ENCODE measurements around the gene TPRN. TPM values are rescaled to one million over a fixed set of nuclear protein-coding genes. Genes with fewer than 3 reads are reported as not detected.

TPRN gene
- total RNA-seq, 1 donor from 2014 or later = 2.8 TPM

DNA sequence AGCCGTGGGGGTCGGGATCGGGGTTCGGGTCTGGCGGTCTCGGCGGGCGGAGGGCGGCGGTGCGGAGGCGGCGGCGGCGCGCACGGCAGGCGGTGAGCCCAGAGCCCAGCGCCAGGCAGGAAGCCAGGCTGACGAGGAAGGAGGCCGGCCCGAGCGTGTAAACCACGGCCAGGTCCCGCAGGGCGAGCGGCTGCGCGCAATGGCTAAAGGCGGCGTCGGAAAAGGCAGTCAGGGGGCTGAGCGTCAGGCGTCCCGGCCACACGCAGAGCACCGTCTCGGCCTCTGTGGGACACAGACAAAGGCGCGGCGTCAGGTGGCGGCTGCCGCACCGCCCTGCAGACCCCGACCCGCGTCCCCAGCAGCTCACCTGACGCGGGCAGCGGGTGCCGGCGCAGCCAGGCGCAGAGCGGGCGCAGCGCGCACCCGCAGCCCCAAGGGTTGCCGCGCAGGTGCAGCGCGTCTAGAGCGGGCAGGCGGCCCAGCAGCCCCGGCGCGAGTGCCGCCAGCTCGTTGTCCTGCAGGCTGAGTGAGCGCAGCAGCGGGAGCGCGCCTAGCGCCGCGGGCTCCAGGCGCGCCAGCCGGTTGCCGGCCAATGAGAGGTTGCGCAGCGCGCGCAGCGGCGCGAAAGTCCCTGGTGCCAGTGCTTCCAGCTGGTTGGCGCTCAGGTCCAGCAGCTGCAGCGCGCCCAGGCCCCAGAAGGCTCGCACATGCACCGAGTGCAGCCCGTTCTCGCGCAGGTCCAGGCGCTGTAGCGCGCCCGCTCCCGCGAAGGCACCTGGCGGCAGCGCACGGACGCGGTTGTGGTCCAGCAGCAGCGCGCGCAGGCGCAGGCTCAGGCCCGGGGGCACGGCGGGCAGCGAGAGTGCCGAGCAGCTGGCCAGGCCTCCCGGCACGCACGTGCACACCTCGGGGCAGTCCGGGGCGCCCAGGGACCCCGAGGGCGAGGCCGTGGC, 31.4 kb downstream of the TPRN start:
- peaks cover 11 to 15% of the 10 kb centered on the region in 2 donors for H3K4me1 ChIP-seq
- H3K9me3 ChIP-seq = no peaks in the 10 kb centered on the region
- peak overlapping the region; percentile 38 to 60 for H3K4me3 ChIP-seq
- no peak for DNase-seq (ENCODE audit: low spot score in 2 of 2)
- TF ChIP-seq, protein P1, sequence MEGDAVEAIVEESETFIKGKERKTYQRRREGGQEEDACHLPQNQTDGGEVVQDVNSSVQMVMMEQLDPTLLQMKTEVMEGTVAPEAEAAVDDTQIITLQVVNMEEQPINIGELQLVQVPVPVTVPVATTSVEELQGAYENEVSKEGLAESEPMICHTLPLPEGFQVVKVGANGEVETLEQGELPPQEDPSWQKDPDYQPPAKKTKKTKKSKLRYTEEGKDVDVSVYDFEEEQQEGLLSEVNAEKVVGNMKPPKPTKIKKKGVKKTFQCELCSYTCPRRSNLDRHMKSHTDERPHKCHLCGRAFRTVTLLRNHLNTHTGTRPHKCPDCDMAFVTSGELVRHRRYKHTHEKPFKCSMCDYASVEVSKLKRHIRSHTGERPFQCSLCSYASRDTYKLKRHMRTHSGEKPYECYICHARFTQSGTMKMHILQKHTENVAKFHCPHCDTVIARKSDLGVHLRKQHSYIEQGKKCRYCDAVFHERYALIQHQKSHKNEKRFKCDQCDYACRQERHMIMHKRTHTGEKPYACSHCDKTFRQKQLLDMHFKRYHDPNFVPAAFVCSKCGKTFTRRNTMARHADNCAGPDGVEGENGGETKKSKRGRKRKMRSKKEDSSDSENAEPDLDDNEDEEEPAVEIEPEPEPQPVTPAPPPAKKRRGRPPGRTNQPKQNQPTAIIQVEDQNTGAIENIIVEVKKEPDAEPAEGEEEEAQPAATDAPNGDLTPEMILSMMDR (IDR thresholded peaks at IDR 0.05) = no peak
- peaks cover 33% of the 10 kb centered on the region for H3K27me3 ChIP-seq
- no peaks in the 10 kb centered on the region for H3K36me3 ChIP-seq
- no peak overlapping the region for H3K27ac ChIP-seq
- intact Hi-C loops (cut with DNase I) = no loop called here

DNA sequence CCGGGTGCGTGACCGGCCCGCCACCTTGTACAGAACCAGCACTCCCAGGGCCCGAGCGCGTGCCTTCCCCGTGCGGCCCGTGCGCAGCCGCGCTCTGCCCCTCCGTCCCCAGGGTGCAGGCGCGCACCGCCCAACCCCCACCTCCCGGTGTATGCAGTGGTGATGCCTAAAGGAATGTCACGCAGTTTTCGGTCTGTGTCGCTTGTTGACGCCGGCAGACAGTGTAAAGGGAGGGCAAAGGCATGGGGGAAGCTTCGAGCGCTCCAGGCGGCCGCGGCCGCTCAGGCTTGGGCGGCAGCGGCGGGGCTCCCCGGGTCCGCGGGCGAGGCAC, 32.0 kb downstream of the TPRN start:
- DNase-seq (ENCODE audit: low spot score in 2 of 2) = no peak
- H3K36me3 ChIP-seq = no peaks in the 10 kb centered on the region
- H3K27ac ChIP-seq = no peak overlapping the region
- peaks cover 11 to 15% of the 10 kb centered on the region in 2 donors for H3K4me1 ChIP-seq
- intact Hi-C loops (cut with DNase I) = no loop called here
- H3K9me3 ChIP-seq = no peaks in the 10 kb centered on the region
- H3K27me3 ChIP-seq = peaks cover 38% of the 10 kb centered on the region
- H3K4me3 ChIP-seq = peak overlapping the region; percentile 38 to 60
- TF ChIP-seq, protein P1 (IDR thresholded peaks at IDR 0.05) = no peak

DNA sequence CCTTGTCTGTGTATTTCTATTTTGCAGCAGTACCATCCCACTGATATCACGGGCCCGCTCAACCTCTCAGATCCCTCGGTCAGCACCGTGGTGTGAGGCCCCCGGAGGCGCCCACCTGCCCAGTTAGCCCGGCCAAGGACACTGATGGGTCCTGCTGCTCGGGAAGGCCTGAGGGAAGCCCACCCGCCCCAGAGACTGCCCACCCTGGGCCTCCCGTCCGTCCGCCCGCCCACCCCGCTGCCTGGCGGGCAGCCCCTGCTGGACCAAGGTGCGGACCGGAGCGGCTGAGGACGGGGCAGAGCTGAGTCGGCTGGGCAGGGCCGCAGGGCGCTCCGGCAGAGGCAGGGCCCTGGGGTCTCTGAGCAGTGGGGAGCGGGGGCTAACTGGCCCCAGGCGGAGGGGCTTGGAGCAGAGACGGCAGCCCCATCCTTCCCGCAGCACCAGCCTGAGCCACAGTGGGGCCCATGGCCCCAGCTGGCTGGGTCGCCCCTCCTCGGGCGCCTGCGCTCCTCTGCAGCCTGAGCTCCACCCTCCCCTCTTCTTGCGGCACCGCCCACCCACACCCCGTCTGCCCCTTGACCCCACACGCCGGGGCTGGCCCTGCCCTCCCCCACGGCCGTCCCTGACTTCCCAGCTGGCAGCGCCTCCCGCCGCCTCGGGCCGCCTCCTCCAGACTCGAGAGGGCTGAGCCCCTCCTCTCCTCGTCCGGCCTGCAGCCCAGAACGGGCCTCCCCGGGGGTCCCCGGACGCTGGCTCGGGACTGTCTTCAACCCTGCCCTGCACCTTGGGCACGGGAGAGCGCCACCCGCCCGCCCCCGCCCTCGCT, 32.6 kb downstream of the TPRN start:
- Histone ChIP-seq H3K9me3 (no peaks in the 10 kb centered on the region), H3K4me1 (peaks cover 15 to 16% of the 10 kb centered on the region in 2 donors), H3K27ac (no peak overlapping the region), H3K27me3 (peaks cover 42% of the 10 kb centered on the region), H3K36me3 (no peaks in the 10 kb centered on the region), H3K4me3 (peak overlapping the region; percentile 38 to 60)
- TF ChIP-seq, protein P1 (IDR thresholded peaks at IDR 0.05) = no peak
- no peak for DNase-seq (ENCODE audit: low spot score in 2 of 2)
- intact Hi-C loops (cut with DNase I) = no loop called here

DNA sequence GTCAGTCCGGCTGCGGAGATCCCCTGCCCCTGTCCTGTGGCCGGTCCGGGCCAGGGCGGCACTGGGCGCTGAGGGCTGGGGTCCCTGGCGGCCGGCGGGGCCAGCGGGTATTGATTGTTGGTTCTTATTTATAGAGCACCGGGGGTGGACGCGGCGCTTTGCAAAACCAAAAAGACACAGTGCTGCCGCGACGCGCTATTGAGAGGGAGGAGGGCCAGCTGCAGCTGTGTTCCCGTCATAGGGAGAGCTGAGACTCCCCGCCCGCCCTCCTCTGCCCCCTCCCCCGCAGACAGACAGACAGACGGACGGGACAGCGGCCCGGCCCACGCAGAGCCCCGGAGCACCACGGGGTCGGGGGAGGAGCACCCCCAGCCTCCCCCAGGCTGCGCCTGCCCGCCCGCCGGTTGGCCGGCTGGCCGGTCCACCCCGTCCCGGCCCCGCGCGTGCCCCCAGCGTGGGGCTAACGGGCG, 33.2 kb downstream of the TPRN start:
- peaks cover 21% of the 10 kb centered on the region in 2 donors for H3K4me1 ChIP-seq
- intact Hi-C loops (cut with DNase I) = no loop called here
- peaks cover 48% of the 10 kb centered on the region for H3K27me3 ChIP-seq
- H3K27ac ChIP-seq = no peak overlapping the region
- H3K4me3 ChIP-seq = no peak overlapping the region
- DNase-seq (ENCODE audit: low spot score in 2 of 2) = no peak
- H3K36me3 ChIP-seq = no peaks in the 10 kb centered on the region
- no peaks in the 10 kb centered on the region for H3K9me3 ChIP-seq
- TF ChIP-seq, protein P1 (IDR thresholded peaks at IDR 0.05) = no peak

DNA sequence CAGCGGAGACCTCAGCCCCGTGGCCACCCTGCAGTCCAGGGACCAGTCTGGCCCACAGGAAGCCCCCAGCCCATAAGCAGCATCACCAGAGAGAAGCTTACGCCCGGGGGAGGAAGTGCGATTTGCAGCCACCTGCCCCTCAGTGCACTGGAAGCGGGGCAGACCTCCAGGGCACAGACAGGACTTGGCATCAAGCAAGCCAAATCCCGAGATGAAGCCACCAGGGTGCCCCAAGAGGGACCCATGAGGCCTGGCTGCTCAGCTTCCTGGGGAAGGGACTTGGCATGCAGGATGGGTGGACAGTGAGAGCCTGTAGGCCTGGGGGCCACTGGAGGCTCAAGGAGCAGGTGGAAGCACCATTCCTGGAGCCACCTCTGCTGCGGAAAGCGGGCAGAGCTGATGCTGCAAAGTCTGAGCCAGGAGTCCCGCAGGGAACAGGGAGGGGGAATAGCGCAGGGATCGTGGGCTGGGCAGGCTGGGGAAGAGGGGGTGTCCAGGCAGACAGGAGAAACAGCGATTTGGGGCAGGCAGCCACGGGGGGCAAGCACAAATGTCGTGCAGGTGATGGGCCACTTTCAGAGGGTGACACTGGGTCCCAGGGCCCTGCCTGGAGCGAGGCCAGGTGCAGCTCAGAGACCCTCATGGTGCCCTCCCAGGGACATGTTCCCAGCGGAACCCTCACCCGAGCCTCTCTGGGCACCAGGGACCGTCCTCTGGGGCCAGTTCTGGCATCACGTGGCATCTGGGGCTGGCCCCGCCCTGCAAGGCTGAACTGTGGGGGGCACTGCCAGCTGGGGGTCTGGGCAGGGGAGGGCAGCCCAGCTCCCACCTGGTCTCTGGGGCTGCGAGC, 33.9 kb downstream of the TPRN start:
- intact Hi-C loops (cut with DNase I) = no loop called here
- Histone ChIP-seq H3K36me3 (no peaks in the 10 kb centered on the region), H3K27me3 (peaks cover 54% of the 10 kb centered on the region), H3K4me1 (peaks cover 25% of the 10 kb centered on the region in 2 donors), H3K4me3 (no peak overlapping the region), H3K27ac (no peak overlapping the region), H3K9me3 (no peaks in the 10 kb centered on the region)
- DNase-seq (ENCODE audit: low spot score in 2 of 2) = no peak
- TF ChIP-seq, protein P1 (IDR thresholded peaks at IDR 0.05) = no peak

Measured in ascending aorta (tissue), 2 donors.